GM18870 (cell line): ENCODE results near the gene SCLT1.
"Not testable (repeated sequence)": the region's sequence is repeated elsewhere in the genome, so short reads cannot be mapped to it uniquely, and the experiment has no call there.

Experiments
- ATAC-seq: cut with Tn5 transposase; IDR thresholded peaks from one replicate; pipeline ENCODE4 v1.9.1; 2021; ENCODE audit warnings: moderate library complexity; ENCODE audit not compliant: unreplicated experiment

SCLT1 gene

DNA sequence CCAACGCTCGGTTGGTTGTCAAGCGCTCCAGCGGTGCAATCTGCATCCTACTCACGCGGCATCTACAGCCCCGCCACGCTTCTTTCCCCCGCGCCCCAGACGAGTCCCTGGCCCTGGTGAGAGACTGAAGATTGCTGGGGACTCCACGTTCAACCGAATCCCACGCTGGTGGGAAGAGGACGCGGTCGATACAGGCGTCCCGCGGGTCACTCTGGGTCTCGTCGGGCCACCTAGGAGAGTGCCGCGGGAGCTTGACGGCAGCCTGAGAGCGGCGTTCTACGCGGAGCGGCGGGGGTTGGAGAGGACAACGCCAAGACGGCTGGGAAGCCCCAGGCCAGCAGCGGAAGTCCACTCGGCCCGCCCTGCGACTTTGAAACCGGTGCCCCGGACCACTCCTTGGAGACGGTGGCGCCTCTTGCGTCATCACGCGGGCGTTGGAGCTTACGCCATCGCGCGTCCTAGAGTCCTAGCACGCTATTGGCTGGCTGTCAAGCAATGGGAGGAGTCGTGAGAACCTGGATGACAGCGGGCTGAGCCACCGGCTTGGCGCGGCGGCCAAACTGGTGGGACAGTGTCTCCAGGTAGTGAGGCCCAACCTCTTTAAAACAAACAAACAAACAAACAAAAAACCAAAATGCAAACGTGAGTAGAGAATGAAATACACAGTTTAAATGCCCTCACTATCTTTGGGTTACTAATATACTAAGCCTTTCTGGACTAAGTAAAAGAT, at the start of gene SCLT1:
Gene SCLT1, minus strand, starts transcription at position 349 of the 730 bp plus-strand sequence. CDS start 436 bp downstream, outside the sequence.
- peak; percentile 90 for ATAC-seq

DNA sequence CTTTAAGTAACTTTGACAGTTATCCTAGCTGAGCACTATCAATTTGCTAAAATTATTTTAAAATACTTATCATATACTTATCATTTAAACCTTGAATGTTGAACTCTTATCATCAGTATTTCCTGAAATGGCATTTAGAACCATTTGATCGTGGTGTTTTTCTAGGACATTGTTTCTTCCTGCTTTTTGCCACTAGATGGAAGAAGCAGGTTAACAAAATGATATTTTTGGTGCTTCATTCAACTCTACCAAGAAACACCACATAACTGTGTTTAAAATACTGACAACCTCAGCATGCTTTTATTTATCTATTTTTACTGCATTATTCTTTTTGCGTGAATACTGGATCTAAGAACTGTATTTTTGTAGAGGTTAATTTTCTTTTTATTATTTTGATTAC, 47.2 kb upstream of the SCLT1 start:
- ATAC-seq: no peak

DNA sequence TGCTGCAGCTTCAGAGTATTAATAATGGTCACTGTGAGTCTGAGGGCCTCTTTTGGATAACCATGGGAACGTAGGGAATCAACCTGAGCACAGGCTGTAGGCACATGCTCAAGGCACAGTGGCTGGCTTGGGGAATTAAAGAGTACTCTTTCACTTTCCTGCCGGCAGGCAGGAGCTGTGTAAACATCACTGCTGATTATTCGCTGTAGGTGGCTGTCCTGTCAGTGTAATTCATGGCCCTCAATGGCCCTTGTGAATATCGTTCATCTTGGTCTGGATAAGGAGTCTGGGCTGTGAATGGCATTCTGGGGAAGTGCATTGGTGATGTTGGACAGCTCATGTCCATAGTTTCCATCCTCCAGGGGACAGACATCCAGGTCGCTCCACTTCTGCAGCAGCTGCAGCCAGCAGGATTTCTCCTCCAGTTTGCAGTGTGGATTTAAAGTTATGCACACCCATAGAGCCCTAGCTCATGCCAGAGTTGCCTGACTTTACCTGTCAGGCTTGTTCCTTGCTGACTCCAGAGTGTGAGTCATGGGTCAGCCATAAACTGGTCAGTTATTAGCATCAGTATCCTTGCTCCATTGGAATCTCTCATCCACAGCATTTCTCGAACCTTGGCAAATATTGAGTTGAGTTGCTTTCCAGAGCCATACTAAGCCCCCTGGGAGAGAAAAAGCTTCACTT, 45.6 kb upstream of the SCLT1 start:
- ATAC-seq: no peak

DNA sequence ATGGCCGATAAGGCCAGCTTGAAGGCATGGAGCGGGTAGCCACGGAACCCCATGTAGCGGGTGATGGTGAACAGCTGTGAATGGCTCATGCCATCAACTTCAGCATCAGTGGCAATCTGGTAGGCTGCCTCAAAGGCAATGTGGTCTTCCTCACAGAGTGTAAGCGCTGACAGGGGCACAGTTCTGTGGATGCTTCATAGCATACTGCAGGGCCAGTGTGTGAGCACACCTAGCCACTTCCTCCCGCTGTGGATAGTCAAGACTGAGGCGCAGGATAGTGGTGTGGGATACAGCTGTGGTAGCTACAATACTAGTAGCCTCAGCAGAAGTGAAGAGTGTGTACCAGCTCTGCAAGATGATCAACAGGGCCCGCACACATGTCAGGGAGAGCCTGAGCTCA, 43.1 kb upstream of the SCLT1 start:
- no peak for ATAC-seq

DNA sequence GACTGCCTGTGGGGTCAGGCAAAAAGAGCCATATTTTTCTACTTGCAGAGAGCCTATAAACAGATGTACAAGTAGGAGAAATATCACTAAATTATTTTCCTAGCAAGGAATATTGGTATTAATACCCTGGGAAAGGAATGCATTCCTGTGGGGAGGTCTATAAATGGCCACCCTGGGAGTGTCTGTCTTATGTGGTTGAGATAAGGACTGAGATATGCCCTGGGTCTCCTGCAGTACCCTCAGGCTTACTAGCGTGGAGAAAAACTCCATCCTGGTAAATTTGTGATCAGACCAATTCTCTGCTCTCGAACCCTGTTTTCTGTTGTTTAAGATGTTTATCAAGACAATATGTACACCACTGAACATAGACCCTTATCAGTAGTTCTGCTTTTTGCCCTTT, 38.0 kb upstream of the SCLT1 start:
- ATAC-seq: no peak

DNA sequence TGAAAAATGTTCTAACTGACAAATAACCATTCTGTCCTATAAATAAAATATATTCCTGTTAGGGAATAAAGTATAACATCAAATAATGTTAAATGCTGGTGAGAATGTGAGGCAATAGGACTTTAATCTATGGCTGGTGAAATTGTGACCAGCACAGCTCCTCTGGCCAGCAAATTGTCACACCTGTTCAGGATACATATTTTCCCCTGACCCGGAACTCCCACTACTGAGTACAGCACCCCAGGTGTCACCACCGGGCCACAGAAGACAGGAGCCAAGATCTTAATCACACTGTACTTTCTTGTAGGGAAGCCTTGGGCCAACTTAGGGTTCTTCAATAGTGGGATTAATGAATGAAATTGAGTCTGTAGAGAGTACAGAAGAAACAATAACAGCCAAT, 35.8 kb upstream of the SCLT1 start:
- no peak for ATAC-seq

DNA sequence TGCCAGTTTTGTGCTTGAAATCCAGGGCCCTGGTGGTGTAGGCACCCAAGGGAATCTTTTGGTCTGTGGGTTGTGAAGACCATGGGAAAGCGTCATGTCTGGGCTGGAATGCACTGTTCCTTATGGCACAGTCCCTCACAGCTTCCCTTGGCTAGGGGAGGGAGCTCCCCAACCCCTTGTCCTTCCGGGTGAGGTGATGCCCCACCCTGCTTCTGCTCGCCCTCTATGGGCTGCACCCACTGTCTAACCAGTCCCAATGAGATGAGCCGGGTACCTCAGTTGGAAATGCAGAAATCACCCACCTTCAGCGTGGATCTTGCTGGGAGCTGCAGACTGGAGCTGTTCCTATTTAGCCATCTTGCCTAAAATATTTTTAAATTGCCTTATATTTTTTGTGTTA, 33.3 kb upstream of the SCLT1 start:
- not testable (repeated sequence) for ATAC-seq

DNA sequence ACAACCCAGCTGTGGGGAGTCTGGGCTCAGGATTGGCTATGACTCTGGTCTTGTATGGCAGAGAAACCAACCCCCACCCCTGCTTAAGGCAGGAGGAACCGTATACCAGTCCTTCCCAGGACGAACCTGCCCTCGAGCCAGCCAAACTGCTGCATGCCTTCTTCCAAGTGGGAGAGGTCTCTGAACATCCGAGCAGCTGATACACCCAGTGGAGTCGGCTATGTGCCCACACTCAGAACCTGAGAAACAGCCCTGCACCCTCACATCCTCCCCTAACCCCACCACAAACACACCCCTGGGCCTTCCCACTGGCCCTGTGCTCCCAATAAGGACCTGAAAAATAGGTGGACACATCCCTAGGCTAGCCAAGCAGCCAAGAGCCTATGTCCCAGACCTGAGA, 24.4 kb upstream of the SCLT1 start:
- no peak for ATAC-seq

DNA sequence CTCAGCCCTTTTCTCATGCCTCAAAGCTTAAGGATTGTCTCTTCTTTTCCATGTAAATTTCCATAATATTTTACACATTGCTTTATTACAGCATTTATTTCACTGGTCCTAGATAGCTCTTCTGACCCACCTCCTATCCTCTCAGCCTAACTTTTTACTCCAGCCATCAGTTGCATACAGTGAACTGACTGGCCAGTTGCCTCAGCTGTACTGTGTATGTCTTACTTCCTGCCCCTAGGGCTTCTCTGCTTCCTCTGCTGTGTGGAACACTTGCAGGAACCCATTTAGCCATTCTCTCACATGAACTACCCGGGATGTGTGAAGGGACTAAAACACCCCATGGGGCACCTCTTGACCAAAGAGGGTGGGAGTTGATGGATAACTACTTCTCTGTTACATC, 20.6 kb upstream of the SCLT1 start:
- no peak for ATAC-seq

DNA sequence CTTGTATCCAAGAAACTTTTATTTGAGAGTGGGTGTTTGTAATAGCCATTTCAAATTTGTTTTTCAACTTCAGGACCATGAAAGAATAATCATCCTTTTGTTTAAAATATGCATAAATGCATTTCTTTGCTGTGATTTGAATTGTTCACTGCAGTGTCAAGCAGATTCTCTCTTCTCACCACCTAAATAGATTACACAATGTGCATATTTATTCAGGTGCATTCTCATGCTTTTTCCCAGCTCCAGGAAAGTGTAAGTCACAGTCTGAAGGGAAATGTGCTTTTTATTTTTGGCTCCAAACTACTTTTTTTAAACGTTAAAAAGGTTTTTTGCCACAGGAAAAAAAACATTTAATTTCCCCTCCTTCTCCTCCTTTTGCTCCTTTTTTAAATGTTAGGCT, 20.1 kb upstream of the SCLT1 start:
- ATAC-seq: no peak

DNA sequence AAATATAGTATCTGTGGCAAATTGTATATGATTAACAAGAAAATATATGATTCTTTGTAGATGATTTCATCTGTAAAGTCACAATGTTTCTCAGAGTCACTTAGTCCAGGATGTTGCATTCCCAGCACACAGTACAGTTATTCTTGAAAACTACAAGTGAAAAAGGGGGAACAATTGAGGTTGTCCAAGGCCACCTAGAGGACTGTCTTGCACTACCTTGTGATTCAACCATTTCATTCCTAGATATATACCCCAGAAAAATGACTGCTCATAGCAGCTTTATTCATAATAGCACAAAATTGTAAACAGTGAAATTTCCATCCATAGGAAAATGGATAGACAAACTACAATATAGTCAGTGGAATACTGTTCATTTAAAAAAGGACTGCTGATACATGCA, 18.6 kb upstream of the SCLT1 start:
- ATAC-seq: no peak

DNA sequence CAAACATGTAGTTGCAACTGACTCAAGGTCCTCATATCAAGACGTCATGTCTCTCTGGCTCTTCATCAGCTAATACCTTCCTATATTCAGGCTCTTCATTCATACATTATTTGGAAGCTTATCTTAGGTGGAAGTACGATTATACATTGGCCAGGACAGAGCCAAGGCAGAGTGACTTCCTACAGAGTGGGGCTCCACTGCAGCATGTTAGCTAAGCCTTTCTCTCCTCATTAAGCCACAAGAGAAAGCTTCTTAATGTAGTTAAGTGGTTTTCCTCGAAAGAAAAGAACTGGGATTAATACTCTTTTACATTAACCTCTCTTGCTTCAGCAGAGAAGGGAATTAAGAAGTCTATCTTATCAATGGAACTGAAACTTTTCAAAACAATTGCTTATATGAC, 17.6 kb upstream of the SCLT1 start:
- ATAC-seq: no peak

DNA sequence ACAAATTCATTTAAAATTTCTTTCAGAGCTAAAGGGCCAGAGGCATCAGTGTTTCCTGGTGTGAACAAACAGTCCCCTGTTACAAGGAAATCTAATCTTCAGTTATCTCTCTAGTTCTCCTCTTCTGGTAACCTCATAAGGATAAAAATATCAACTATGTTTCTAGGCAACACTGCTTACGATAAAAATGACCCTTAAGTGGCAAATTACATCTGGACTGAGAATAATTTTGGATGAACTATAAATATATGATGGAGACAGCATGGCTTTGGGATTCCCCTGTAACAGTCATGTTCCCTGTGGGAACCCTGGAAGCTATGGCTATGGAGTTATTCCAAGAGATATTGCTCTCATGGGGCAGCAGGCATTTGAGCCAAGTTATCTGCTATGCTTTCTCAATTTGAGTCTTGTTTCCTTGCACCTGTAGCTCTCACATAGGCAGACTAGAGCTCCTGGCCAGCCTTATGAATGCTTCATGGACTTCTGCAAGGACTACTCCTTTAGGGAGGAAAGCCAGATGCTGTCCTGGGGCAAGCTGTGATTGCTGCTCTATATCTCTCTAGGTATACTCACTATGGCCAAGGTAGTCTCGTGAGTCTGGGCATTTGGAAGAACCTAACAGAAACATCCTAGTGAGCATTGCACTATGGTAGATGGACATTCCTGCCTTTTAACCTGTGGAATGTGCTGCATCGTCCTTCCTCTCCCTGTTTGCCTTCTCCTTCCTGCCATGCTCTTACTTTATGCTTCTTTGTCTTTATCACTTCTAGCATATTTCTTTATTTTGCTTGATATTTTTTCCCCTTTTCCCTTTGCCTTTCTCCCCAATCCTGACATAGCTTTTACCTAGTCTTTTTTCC, 16.9 kb upstream of the SCLT1 start:
- ATAC-seq: no peak

DNA sequence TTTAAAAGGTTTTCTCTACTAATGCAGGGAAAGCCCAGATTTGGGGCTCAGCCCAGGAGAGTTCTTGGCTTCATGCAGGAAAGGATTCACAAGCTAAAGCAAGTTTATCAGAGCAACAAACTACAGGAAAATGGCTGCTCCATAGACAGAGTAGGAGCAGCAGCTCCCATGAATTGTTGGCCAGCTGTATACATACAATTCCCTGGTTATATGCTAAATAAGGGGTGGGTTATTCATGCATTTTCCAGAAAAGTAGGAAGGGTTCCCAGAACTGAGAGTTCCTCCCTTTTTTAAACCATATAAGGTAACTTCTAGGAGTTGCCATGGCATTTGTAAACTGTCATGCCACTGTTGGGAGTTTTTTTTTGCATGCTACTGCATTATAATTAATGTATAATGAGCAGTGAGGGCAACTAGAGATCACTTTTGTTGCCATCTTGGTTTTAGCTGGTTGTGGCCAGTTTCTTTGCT, 5.2 kb upstream of the SCLT1 start:
- no peak for ATAC-seq

DNA sequence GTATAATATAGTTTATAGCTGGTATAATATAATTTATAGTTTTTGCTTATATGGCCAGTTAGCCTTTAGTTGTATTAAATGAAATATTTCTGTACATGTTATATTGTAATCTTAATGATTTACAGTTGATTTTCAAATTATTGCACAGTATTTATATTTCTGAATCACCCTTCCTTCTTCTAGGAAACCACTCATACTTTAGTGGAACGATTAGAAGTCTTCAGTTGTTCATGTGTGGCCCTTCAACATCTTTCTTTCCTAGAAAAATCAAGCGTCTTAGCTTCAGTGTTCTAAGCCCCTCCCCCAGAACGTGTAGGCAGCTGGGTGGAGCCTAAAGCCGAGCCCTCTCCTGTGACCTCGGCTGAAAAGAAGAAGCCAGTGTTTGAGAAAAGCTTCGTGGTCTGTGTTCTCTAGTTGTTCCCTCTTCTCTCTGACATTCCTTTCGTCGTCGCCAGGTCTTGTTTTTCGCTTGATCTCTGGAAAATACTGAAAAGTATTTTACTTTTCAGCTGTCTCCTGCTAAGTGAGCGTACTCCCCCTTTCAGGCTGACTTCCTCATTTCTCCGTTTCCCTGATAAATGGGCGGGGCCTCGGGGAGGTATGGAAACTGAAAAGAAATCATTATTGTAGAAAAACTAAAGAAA, 2.6 kb upstream of the SCLT1 start, which contains the start of gene C4orf33:
Gene C4orf33, plus strand, starts transcription at position 342 of the 644 bp plus-strand sequence. CDS start 6,459 bp downstream, outside the sequence.
- ATAC-seq: peak; percentile 44

DNA sequence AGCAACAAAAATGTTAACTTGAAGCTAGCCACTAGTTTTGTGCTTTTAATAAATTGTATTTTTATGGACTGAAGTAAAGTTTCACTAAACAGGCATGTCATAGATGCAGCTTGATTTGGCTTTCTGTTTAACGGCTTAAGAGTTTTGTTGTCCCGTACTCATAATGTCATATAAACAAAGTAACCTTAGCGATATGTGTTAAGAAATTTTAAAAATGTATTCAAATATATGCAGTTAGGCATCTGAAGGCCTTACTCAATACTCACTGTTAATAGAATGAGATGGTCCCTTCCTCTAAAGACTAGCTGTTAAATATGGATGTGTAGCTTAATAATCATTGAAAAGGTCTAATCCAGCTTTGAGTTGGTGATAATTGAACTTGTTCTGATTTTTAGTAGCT, 1.0 kb upstream of the SCLT1 start:
- ATAC-seq: no peak

DNA sequence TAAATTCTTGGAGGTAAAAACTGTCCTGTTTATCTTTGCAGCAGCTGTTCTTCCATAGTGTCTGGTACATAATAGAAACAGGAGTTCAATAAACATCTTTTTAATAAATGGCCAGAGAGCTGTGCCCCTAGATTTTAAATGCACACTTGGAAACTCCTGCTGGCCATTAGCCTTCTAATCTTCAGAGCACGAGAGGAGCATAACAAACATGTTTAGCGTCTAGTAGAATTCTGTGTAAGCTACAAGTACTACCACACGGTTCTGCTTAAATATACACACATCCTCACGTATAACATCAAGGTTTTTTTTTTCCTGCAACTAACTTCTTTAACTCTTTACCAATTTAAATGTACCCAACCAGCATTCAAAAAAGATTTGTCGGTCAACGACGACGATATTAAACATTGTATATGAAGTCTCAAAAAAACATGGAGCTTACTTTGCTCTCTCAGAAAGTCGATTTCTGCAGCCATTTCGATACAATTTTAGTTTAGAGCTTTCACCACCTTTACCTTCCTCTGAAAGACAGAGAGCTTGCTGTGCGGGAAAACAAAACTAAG, 628 bp downstream of the SCLT1 start:
- no peak for ATAC-seq

DNA sequence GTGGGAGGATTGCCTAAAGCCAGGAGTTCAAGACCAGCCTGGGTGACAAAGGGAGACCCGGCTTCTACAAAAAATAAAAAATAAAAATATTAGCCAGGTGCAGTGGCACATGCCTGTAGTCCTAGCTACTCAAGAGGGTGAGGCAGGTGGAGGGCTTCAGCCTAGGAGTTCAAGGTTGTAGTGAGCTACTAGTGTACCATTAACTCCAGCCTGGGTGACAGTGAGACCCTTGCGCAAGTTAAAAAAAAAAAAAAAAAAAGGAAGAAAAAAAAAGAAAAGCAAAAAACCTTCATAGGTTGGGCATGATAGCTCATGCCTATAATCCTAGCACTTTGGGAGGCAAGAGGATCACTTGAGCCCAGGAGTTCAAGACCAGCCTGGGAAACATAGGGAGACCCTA, 5.8 kb downstream of the SCLT1 start:
- ATAC-seq: no peak

DNA sequence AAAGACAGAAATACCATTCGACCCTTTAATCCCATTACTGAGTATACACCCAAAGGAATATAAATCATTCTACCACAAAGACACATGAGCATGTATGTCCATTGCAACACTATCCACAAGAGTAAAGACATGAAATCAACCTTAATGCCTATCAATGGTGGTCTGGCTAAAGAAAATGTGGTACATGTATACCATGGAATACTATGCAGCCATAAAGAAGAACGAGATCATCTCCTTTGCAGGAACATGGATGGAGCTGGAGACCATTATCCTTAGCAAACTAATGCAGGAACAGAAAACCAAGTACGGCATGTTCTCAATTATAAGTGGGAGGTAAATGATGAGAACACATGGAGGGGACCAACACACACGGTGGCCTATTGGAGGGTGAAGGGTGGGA, 7.9 kb downstream of the SCLT1 start:
- ATAC-seq: no peak

DNA sequence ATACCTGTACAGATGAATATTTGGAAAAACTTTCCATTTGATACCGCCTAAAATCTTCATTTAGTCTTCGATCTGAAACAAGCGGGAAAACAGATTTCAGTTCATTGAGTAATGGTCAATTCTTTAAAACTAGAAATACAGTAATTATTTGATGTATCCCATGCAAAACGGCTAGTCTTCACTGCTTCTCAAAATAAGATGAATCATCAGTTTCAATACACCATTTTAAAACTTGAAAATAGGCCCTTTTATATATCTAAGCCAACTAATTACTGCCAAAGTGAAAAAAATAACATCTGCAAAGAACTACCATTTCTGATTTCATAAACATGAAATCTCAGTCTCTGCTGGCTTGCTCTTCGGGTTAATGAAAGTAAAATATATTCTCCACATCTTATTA, 11.0 kb downstream of the SCLT1 start:
- ATAC-seq: no peak

DNA sequence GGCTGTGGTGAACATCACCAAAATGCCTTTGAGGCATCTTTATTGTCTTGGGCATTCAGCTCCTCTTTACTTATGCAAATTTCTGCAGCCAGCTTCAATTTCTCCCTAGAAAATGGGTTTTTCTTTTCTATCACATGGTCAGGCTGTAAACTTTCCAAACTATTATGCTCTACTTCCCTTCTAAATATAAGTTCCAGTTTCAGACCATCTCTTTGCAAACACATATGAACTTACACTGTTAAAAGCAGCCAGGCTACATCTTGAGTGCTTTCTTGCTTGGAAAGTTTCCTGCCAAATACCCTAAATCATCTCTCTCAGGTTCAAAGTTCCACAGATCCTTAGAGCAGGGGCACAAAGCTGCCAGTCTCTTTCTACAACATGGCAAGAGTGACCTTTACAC, 13.2 kb downstream of the SCLT1 start:
- no peak for ATAC-seq
